GM19025 (cell line): Measurements from ENCODE around the gene ADAMTS5.

Source experiments
- ATAC-seq: cut with Tn5 transposase; IDR thresholded peaks from one replicate; pipeline ENCODE4 v1.9.1; 2021; ENCODE audit warnings: mild to moderate bottlenecking, low read depth, moderate library complexity; ENCODE audit not compliant: unreplicated experiment

ADAMTS5 gene

DNA sequence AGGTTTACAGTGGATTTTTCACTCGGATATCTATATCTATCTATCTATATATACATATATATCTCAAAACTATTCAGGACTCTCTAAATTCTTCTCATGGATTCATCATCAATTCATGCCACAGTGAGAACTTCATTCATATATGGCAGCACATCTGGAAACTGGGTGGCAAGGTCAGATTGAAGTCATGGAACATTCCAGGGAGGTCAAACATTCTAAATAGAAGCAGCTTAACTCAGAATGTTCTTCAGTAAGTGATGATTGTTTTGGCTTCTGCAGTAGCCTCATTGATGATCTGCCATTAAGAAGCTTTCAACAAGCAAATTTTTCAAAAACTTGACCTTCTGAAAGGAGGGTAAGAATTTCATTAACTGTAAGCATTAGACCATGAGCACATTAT is 74.7 kb downstream of the ADAMTS5 start:
- ATAC-seq, result no peak

DNA sequence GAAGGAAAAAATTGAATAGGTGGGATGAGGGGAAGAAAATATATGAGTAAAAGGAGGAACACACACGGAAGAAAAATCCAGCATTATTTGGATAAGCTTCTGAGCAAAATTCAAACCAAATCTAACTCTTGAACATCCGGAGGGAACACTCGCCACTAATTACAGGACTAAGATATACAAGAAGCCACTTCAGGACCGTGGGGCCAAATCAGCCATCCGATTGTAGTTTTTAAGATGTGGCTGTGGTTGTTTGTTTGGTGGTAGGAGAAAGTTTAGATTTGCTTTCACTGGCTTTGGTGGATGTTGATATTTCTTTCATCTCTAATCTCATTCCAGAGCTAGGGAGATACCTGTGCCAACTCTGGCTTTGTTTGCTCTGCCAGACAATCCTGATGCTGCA is 78.0 kb downstream of the ADAMTS5 start:
- ATAC-seq, result no peak

GRCh38 chr21:26888256-26888655 is 78.6 kb downstream of the ADAMTS5 start:
- ATAC-seq, result no peak

- no peak for ATAC-seq
Measured at GRCh38 chr21:26887251-26887650, 79.6 kb downstream of the ADAMTS5 start.

DNA sequence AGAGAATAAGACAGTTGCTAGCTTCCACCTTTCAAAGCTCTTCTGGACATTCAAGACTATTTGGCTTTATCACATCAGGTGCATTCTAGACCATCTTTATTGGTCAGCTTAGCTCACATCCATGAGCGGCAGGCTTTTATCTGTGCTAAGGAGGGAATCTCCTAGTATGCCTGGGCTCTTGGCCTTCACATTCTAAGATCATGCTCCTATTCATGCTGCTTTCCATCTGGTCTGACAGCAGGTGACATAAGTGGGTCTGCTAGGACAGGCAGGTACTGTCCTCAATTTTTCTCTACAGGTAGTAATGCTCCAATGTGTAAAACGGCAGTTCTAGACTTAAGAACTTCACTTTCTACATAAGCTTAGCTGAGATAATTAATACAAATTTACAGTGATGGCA is 82.5 kb downstream of the ADAMTS5 start:
- no peak for ATAC-seq

DNA sequence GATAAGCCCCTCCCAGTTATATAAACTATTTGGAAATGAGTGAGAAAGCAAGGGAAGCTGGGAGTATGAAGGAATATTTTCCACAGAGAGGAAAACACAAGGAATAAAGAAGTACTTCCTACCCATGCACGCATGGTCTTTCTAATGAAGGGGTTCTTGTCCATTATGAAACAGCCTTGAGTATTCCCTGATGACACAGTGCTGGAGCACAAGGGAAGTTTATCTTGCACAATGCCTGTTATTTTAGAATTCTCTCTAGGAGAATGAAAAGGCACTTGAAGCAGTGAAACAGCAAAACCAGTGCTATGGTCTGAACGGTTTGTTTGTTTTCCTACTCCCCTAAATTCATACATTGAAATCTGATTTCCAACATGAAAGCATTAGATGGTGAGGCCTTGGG is 83.1 kb downstream of the ADAMTS5 start:
- no peak for ATAC-seq

GRCh38 chr21:26881504-26882228 is 85.2 kb downstream of the ADAMTS5 start:
- ATAC-seq, result no peak

DNA sequence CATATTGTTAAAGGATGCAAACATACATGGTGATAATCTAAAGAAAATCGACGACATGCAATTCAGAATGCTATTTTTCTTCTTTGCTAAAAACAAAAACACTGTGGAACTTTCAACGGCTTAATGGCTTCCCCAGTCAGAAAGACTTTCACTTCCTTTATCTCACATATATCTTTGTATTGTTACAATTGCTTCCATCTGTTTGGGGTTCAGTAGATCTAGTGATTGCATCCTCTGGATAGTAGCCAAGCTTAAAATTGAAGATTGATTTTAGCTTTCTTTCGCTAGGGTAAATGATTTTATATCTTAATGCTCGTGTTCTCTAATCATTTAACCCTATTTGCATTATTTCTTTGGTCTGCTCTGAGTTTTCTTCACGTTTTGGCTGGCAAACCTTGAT is 89.9 kb downstream of the ADAMTS5 start:
- no peak for ATAC-seq

DNA sequence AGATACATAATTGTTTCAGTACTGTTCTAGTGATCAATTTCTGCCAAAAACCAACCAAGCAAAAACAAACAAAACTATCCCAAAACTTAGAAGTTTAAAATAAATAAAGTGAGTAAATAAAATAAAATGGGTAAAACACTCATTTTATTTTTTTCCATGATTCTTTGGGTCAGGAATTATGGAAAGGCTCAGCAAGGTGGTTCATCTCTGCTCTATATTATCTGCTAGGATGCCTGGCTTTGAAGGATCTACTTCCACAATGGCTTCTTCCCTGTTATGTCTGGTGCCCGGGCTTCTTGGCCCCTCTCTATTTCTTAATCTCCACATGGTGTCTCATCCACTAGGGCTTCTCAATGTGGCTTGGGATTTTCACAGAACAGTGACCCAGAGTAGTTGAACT is 92.5 kb downstream of the ADAMTS5 start:
- ATAC-seq, result no peak
